Hematopoietic multipotent progenitor cell (in vitro differentiated cells): ENCODE measurements around the gene TLR1. TPM values are rescaled to one million over a fixed set of nuclear protein-coding genes. Genes with fewer than 3 reads are reported as not detected.

Experiments used
- small RNA-seq: library from RNA; depleted of rRNA; stranded (forward); fragments of <200 nt; gene quantifications from one replicate; pipeline ENCODE3, GENCODE V24; 2012
- total RNA-seq: library from RNA; depleted of rRNA; stranded (reverse); fragments of >200 nt; gene quantifications from one replicate; pipeline ENCODE4 v1.2.3, GENCODE V29; 2012

Gene TLR1
- total RNA-seq, 1 donor = 13.2 TPM

Small RNAs within 50 kb of the gene (small RNA-seq; reads per million reads assigned to genes)
- not detected for gene RNA5SP158

Other genes starting within 250 kb of the TLR1 start
- gene KLF3, start 140.6 kb downstream of the TLR1 start, total RNA-seq = 22.4 TPM
- 0.27 TPM for gene TLR10, start 21.8 kb downstream of the TLR1 start, total RNA-seq
- gene TLR6, start 52.0 kb upstream of the TLR1 start, total RNA-seq = 4.3 TPM
- 3.8 TPM for gene FAM114A1, start 63.0 kb upstream of the TLR1 start, total RNA-seq
- gene TMEM156, start 227.6 kb upstream of the TLR1 start, total RNA-seq = 1.1 TPM